HFFc6 (cell line): ENCODE results near the gene DISP2. TPM values are rescaled to one million over a fixed set of nuclear protein-coding genes. Genes with fewer than 3 reads are reported as not detected.

Experiments used
- DNase-seq: peaks from one replicate; pipeline ENCODE4 v3.0.0-alpha.2; 2018
- H3K27ac Mint-ChIP-seq: 2 replicates; pipeline ENCODE4 v1.8.0; 2020; ENCODE audit warnings: mild to moderate bottlenecking, mixed read lengths
- H3K27me3 Mint-ChIP-seq: 2 replicates; pipeline ENCODE4 v1.8.0; 2021; ENCODE audit warnings: mild to moderate bottlenecking, moderate library complexity, mixed read lengths; ENCODE audit not compliant: insufficient read depth
- H3K36me3 Mint-ChIP-seq: 2 replicates; pipeline ENCODE4 v1.8.0; 2021; ENCODE audit warnings: low read depth, mixed read lengths
- H3K4me1 Mint-ChIP-seq: 2 replicates; pipeline ENCODE4 v1.8.0; 2020; ENCODE audit warnings: low read depth, mixed read lengths
- H3K4me3 Mint-ChIP-seq: 2 replicates; pipeline ENCODE4 v1.8.0; 2020; ENCODE audit warnings: mild to moderate bottlenecking, moderate library complexity, mixed read lengths
- H3K9me3 Mint-ChIP-seq: 2 replicates; pipeline ENCODE4 v1.8.0; 2020; ENCODE audit warnings: mild to moderate bottlenecking, mixed read lengths
- total RNA-seq, 6 experiments: library from RNA; stranded (reverse); fragmentation: NEBNext Ultra II Directional; extraction: Animal tissue kit (Norgen Biotek cat#: 25700); gene quantifications; 2 replicates in 1 of 6; 3 replicates in 5 of 6; pipeline ENCODE4 v1.2.3, GENCODE V29; 2021
- TF ChIP-seq, protein P1 (sequence below): fragments of 200-600 bp; sonication (generic); IDR thresholded peaks from 2 replicates; pipeline ENCODE4 v1.5.0; 2021; ENCODE audit warnings: antibody characterized with exemption, mild to moderate bottlenecking

The DISP2 gene
- total RNA-seq, 6 experiments from 2014 or later: 0.03 to 0.26 (median 0.21) TPM

DNA sequence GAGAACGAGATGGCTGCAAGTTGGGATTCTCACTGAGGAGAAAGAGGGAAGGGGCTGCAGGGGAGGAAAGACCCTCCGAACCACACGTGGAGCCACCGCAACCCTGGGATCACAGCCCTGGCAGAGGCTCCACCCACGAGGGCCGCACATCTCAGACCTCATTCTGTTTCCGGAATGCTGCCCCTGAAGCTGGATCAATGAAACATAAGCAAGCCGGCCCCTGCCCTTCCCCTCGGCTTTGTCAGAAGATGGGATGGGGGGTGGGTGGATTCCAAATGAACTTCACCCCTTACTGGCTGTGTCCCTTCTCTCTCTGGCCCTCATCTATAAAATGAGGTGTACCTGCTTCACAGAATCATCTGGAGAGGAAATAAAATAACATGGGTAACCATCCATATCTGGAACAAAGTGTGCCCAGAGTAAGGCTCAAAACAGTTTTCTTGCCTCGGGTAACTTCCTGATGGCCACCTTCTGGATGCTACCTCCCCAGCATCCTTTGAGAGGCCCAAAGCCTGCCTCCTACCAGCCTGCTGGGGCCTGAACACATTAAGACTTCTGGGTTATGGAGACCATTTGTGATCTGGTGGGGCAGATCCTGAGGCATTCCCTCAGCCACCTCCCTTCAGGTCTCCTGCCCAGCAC lies 12.7 kb upstream of the DISP2 start:
- Mint-ChIP-seq H3K9me3 (no peaks in the 10 kb centered on the region), H3K36me3 (no peaks in the 10 kb centered on the region), H3K27me3 (peaks cover 5% of the 10 kb centered on the region), H3K4me3 (no peak overlapping the region), H3K27ac (no peak overlapping the region), H3K4me1 (peaks cover 42% of the 10 kb centered on the region)
- no peak for DNase-seq
- TF ChIP-seq, protein P1, sequence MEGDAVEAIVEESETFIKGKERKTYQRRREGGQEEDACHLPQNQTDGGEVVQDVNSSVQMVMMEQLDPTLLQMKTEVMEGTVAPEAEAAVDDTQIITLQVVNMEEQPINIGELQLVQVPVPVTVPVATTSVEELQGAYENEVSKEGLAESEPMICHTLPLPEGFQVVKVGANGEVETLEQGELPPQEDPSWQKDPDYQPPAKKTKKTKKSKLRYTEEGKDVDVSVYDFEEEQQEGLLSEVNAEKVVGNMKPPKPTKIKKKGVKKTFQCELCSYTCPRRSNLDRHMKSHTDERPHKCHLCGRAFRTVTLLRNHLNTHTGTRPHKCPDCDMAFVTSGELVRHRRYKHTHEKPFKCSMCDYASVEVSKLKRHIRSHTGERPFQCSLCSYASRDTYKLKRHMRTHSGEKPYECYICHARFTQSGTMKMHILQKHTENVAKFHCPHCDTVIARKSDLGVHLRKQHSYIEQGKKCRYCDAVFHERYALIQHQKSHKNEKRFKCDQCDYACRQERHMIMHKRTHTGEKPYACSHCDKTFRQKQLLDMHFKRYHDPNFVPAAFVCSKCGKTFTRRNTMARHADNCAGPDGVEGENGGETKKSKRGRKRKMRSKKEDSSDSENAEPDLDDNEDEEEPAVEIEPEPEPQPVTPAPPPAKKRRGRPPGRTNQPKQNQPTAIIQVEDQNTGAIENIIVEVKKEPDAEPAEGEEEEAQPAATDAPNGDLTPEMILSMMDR: no peak

DNA sequence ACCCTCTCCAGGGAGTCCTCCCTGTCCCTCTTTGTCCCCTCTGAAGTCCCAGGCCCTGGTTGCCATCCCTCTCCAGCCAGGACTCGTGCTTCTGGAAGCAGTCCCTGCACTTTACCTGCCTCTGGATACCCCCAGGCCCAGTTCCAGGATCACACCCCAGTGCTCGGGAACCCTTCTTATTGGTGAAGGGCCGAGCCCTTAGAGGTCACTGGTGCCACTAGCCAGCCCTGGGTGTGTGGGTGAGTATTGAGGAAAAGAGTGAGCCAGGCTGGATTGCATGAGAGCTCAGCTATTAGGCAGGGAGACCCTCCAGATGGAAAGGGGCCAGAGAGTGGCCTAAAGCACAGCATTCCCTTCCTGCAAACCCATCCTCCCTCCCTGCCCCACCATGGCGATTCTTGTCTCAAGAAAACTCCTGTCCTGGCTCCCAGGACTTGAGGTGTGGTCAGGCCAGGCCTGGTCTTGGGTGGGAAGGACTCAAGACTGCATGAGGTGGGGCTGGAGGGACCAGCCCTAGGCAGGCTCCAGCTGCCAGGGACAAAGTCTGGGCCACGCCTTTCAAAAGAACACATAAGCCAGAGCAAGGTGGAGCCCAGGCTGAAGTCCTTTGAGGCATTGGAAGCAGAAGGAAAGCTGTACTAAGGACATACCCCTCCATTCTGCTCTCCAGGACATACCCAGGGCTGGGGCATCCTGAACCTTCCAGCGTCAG lies 12.0 kb upstream of the DISP2 start:
- H3K27ac Mint-ChIP-seq: no peak overlapping the region
- no peak for DNase-seq
- no peaks in the 10 kb centered on the region for H3K36me3 Mint-ChIP-seq
- H3K4me3 Mint-ChIP-seq: no peak overlapping the region
- H3K4me1 Mint-ChIP-seq: peaks cover 37% of the 10 kb centered on the region
- no peaks in the 10 kb centered on the region for H3K9me3 Mint-ChIP-seq
- H3K27me3 Mint-ChIP-seq: peaks cover 8% of the 10 kb centered on the region
- TF ChIP-seq, protein P1: no peak

DNA sequence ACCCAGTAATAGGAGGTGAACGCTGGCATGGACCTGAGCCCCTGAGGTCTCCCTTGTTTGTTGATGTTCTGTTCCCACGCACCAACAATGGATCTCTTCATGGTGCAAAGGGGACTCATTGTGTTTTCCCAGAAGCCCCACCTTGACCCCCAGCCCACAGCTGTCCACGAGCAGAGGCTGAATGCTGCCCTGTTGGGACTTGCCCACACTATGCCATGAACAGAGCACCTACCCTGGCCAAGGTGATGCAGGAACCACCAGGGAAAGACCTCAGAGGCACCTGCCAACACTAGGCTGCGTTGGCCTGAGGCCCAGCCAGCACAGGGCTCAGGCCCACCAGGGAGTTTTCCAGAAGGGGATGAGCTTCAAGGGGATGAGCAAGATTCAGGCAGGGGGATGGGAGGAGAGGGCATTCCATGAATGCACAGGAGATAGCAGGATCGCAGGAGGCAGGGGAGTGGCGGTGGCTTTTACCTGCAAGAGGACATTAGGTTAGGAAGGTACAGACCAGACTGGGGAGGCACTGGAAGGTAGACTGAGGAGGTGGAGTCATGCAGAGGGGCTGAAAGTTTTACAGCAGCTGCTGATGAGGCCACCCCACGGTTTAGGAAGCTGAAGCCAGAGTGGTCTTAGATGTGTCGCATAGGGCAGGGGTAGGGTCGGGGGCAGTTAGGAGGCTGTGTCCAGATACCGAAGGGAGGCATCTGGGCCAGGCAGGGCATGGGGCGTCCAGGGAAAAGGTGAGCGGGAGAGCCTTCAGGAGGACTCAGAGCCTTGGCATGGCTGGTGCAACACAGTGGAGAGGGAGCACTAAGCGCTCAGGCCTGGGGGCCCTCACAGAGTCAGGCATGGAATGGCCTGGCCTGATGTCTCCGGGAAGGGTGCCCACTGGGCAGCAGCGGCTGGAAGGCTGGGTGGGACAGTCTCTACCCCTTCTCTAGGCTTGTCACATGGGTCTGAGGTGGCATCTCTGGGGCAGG lies 11.2 kb upstream of the DISP2 start:
- no peaks in the 10 kb centered on the region for H3K36me3 Mint-ChIP-seq
- TF ChIP-seq, protein P1: no peak
- H3K4me3 Mint-ChIP-seq: no peak overlapping the region
- no peak for DNase-seq
- H3K27me3 Mint-ChIP-seq: peaks cover 12% of the 10 kb centered on the region
- no peak overlapping the region for H3K27ac Mint-ChIP-seq
- no peaks in the 10 kb centered on the region for H3K9me3 Mint-ChIP-seq
- H3K4me1 Mint-ChIP-seq: peaks cover 28% of the 10 kb centered on the region

DNA sequence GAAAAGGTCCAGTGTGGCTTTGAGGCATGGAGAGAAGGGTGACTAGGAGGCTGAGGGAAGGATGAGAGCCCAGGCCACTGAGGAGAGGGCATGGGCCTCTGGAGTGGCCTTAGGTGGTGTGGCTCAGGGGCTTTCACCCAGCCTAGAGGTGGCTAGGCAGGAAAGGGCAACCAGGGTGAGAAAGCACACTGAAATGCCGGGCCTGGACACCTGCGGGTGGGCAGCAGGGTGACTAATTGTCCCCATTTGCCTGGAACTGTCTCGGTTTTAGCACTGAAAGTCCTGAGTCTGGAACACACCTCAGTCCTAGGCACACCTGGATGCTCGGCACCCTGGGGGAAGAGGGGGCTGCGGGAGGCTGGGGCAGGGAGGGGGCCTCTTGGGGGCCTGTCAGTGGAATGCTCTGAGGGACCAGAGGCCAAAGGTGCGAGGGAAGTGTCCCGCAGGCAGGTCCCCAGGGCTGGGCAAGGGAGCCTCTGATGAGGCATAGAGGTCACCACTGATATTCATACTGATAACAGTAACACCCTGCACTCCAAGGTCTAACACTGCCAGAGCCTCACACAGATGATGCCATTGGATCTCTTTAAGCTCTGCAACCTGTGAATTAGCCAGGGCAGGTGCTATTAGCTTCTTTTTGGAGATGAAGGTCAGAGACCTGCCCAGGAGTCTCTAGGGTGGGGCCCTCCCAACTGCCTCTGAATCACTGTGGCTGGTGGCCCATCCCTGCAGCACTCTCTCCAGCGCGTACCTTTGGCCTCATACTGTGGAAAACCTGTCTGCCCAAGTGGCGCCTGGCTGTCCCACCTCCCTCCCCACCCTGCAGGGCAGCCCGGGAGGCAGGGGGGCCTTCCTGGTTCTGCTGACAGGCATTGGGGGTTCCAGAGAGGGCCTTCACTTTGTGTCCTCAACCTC lies 10.2 kb upstream of the DISP2 start:
- TF ChIP-seq, protein P1: no peak
- peaks cover 19% of the 10 kb centered on the region for H3K4me1 Mint-ChIP-seq

DNA sequence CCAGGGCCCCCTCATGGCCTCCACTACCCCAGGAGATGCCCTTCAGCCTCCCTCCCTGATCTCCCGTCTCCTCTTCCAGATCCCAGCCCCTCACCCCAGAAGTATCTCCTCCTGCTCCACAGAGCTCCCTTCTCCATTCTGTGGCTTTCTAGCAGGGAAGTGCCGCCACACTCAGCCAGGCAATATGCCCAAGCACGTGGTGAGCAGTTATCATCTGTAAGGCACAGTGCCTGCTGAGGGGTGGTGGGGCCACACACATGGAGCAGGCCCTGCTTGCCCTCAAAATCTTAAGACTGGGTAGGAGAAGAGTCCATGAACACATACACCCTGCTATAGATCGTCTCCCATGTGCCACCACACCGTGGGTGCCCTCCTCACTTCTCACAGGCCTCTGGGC lies 9.5 kb upstream of the DISP2 start:
- DNase-seq: no peak
- Mint-ChIP-seq H3K4me3 (no peak overlapping the region), H3K4me1 (peaks cover 12% of the 10 kb centered on the region), H3K9me3 (no peaks in the 10 kb centered on the region), H3K27ac (no peak overlapping the region), H3K27me3 (peaks cover 17% of the 10 kb centered on the region), H3K36me3 (no peaks in the 10 kb centered on the region)
- TF ChIP-seq, protein P1: no peak

More for the DNA sequence above, 10.2 kb upstream of the DISP2 start:
- H3K27me3 Mint-ChIP-seq: peaks cover 17% of the 10 kb centered on the region
- no peak overlapping the region for H3K4me3 Mint-ChIP-seq
- no peak for DNase-seq
- H3K27ac Mint-ChIP-seq: no peak overlapping the region
- H3K36me3 Mint-ChIP-seq: no peaks in the 10 kb centered on the region
- H3K9me3 Mint-ChIP-seq: no peaks in the 10 kb centered on the region
